Liver (tissue), 9 donors: ENCODE measurements around the gene PIK3R5. TPM values are rescaled to one million over a fixed set of nuclear protein-coding genes. Genes with fewer than 3 reads are reported as not detected.

Experiments used
- DNase-seq: peaks from one replicate; pipeline ENCODE4 v3.0.0-alpha.2; 2017; ENCODE audit warnings: low spot score
- H3K27ac ChIP-seq, 2 donors: one replicate each; pipeline ENCODE4 v1.7.0; 2013; ENCODE audit warnings: inconsistent platforms in 2 of 2, low read length in 2 of 2, control low read depth in 1 of 2, low read depth in 1 of 2, mild to moderate bottlenecking in 1 of 2
- H3K27me3 ChIP-seq, 4 donors: one replicate each; pipeline versions ENCODE4 v1.6.1 to v1.7.0; 2013; ENCODE audit warnings: low read length in 3 of 4, inconsistent platforms in 1 of 4, mild to moderate bottlenecking in 1 of 4, moderate library complexity in 1 of 4; ENCODE audit not compliant: control insufficient read depth in 4 of 4, insufficient read depth in 4 of 4
- H3K36me3 ChIP-seq, 4 donors: one replicate each; pipeline versions ENCODE4 v1.6.1 to v1.7.0; 2013; ENCODE audit warnings: low read length in 3 of 4, mild to moderate bottlenecking in 3 of 4, low read depth in 1 of 4, moderate library complexity in 1 of 4; ENCODE audit not compliant: control insufficient read depth in 4 of 4, insufficient read depth in 3 of 4
- H3K4me1 ChIP-seq, 4 donors: one replicate each; pipeline versions ENCODE4 v1.6.1 to v1.7.0; 2013; ENCODE audit warnings: low read length in 3 of 4, mild to moderate bottlenecking in 3 of 4, moderate library complexity in 1 of 4; ENCODE audit not compliant: control insufficient read depth in 4 of 4, insufficient read depth in 4 of 4
- H3K4me3 ChIP-seq, 3 donors: one replicate each; pipeline versions ENCODE4 v1.6.1 to v1.7.0; 2013; ENCODE audit warnings: low read length in 3 of 3, control low read depth in 1 of 3, low read depth in 1 of 3, mild to moderate bottlenecking in 1 of 3
- H3K9ac ChIP-seq, 2 donors: one replicate each; pipeline ENCODE4 v1.7.0; 2013; ENCODE audit warnings: low read length in 2 of 2, mild to moderate bottlenecking in 2 of 2, moderate library complexity in 2 of 2, control low read depth in 1 of 2, low read depth in 1 of 2
- H3K9me3 ChIP-seq, 4 donors: one replicate each; pipeline versions ENCODE4 v1.6.1 to v1.7.0; 2013; ENCODE audit warnings: low read length in 3 of 4; ENCODE audit not compliant: control insufficient read depth in 4 of 4
- ATF3 ChIP-seq: IDR thresholded peaks from 2 replicates; pipeline ENCODE4 v1.6.1; 2016; ENCODE audit warnings: antibody characterized with exemption
- CTCF ChIP-seq: fragments of 150-350 bp; IDR thresholded peaks from 2 replicates; pipeline ENCODE4 v1.5.1; 2017; ENCODE audit warnings: improper control_type of control experiment, low read depth, low read length; ENCODE audit not compliant: missing input control
- EGR1 ChIP-seq, 2 donors: IDR thresholded peaks; 2 replicates each; pipeline ENCODE4 v1.6.1; 2016 to 2018; ENCODE audit warnings: antibody characterized with exemption in 2 of 2, low read depth in 2 of 2
- FOXA2 ChIP-seq: IDR thresholded peaks from 2 replicates; pipeline ENCODE4 v1.6.1; 2016; ENCODE audit warnings: antibody characterized with exemption
- GABPA ChIP-seq, 2 donors: IDR thresholded peaks in 1 of 2; conservative IDR thresholded peaks in 1 of 2; 2 replicates each; pipeline ENCODE4 v1.6.1; 2016; ENCODE audit warnings: antibody characterized with exemption in 2 of 2, mild to moderate bottlenecking in 1 of 2, moderate library complexity in 1 of 2
- HNF4A ChIP-seq, 2 donors: conservative IDR thresholded peaks; 2 replicates each; pipeline ENCODE4 v1.6.1; 2016; ENCODE audit warnings: antibody characterized with exemption in 2 of 2, mild to moderate bottlenecking in 2 of 2
- HNF4G ChIP-seq: IDR thresholded peaks from 2 replicates; pipeline ENCODE4 v1.6.1; 2016; ENCODE audit warnings: antibody characterized with exemption
- JUND ChIP-seq, 2 donors: IDR thresholded peaks; 2 replicates each; pipeline ENCODE4 v1.6.1; 2016; ENCODE audit warnings: antibody characterized with exemption in 2 of 2
- MAX ChIP-seq: IDR thresholded peaks from 2 replicates; pipeline ENCODE4 v1.6.1; 2016; ENCODE audit warnings: antibody characterized with exemption
- NR2F2 ChIP-seq: IDR thresholded peaks from 2 replicates; pipeline ENCODE4 v1.6.1; 2016; ENCODE audit warnings: antibody characterized with exemption
- RAD21 ChIP-seq, 2 donors: IDR thresholded peaks; 2 replicates each; pipeline ENCODE4 v1.6.1; 2016; ENCODE audit warnings: antibody characterized with exemption in 2 of 2, mild to moderate bottlenecking in 2 of 2
- REST ChIP-seq: IDR thresholded peaks from 2 replicates; pipeline ENCODE4 v1.6.1; 2016; ENCODE audit warnings: antibody characterized with exemption, mild to moderate bottlenecking
- RXRA ChIP-seq, 2 donors: IDR thresholded peaks; 2 replicates each; pipeline ENCODE4 v1.6.1; 2017 to 2018; ENCODE audit warnings: antibody characterized with exemption in 2 of 2, mild to moderate bottlenecking in 1 of 2
- SP1 ChIP-seq: IDR thresholded peaks from 2 replicates; pipeline ENCODE4 v1.6.1; 2018; ENCODE audit warnings: antibody characterized with exemption, mild to moderate bottlenecking
- TAF1 ChIP-seq: conservative IDR thresholded peaks from 2 replicates; pipeline ENCODE4 v1.6.1; 2016; ENCODE audit warnings: antibody characterized with exemption, mild to moderate bottlenecking
- ZBTB33 ChIP-seq: IDR thresholded peaks from 2 replicates; pipeline ENCODE4 v1.6.1; 2016; ENCODE audit warnings: antibody characterized with exemption
- WGBS: extraction: QIAGEN DNeasy Blood & Tissue Kit; methylation state at CpG from one replicate; pipeline ENCODE4 v1.1.7; 2013; 5-methylcytosine and 5-hydroxymethylcytosine counted together
- polyA plus RNA-seq, 2 donors: library from polyadenylated mRNA; stranded (reverse) in 1 of 2; unstranded in 1 of 2; fragments of 200-250 nt in 1 of 2; fragments of >200 nt in 1 of 2; fragmentation: Nextera tagmentation in 1 of 2; extraction: Ambion mirVana in 1 of 2; gene quantifications; one replicate each; pipeline versions ENCODE4 v1.2.1 to v1.2.3, GENCODE V29; 2013 to 2015
- total RNA-seq, 2 donors: library from RNA; depleted of rRNA; stranded (reverse); fragments of >200 nt; gene quantifications; one replicate each; pipeline ENCODE4 v1.2.3, GENCODE V29; 2014
- donor health status: healthy.
- donor health status: healthy.
- donor health status: healthy.
- donor health status: healthy.
- donor health status: healthy.

Gene PIK3R5
- total and polyA plus RNA-seq, 4 donors = 0.93 to 7.8 (median 2.6) TPM

- Histone ChIP-seq H3K4me1 (no peaks in the 10 kb centered on the region), H3K4me3 (no peak overlapping the region), H3K27ac (no peak overlapping the region), H3K9ac (no peak overlapping the region), H3K36me3 (no peaks in the 10 kb centered on the region), H3K27me3 (peaks cover 0 to 6% (median under 1%) of the 10 kb centered on the region in 4 donors), H3K9me3 (no peaks in the 10 kb centered on the region)
- 83% methylated on average over 2 of the region's 2 CpGs for WGBS
- no peak for TF ChIP-seq REST
- no peak for TF ChIP-seq RXRA (IDR thresholded peaks at IDR 0.05)
- TF ChIP-seq EGR1 (IDR thresholded peaks at IDR 0.05; ENCODE audit: low read depth in 2 of 2) = no peak
- TF ChIP-seq TAF1 = no peak
- TF ChIP-seq JUND (IDR thresholded peaks at IDR 0.05) = no peak
- TF ChIP-seq MAX = no peak
- TF ChIP-seq HNF4G = no peak
- TF ChIP-seq SP1 = no peak
- TF ChIP-seq CTCF = no peak
- no peak for TF ChIP-seq ATF3
- TF ChIP-seq NR2F2 = no peak
- TF ChIP-seq FOXA2 = no peak
- TF ChIP-seq ZBTB33 = no peak
- TF ChIP-seq HNF4A (conservative IDR thresholded peaks at IDR 0.05) = no peak
- TF ChIP-seq GABPA (IDR thresholded peaks at IDR 0.05 in 1 of 2, conservative IDR thresholded peaks at IDR 0.05 in 1 of 2) = no peak
- TF ChIP-seq RAD21 (IDR thresholded peaks at IDR 0.05) = no peak
- DNase-seq = no peak
These were observed 117.6 kb downstream of the PIK3R5 start for GRCh38 chr17:8847891-8848290.

- H3K9ac ChIP-seq = no peak overlapping the region
- no peak for TF ChIP-seq RAD21 (IDR thresholded peaks at IDR 0.05)
- TF ChIP-seq GABPA (IDR thresholded peaks at IDR 0.05 in 1 of 2, conservative IDR thresholded peaks at IDR 0.05 in 1 of 2) = no peak
- no peak for TF ChIP-seq CTCF
- no peak for TF ChIP-seq REST
- TF ChIP-seq HNF4G = no peak
- TF ChIP-seq TAF1 = no peak
- no peaks in the 10 kb centered on the region for H3K9me3 ChIP-seq
- H3K4me1 ChIP-seq = no peaks in the 10 kb centered on the region
- H3K36me3 ChIP-seq = no peaks in the 10 kb centered on the region
- H3K4me3 ChIP-seq = no peak overlapping the region
- no peak overlapping the region for H3K27ac ChIP-seq
- H3K27me3 ChIP-seq = peaks cover 0 to 6% (median under 1%) of the 10 kb centered on the region in 4 donors
- DNase-seq = no peak
These were observed 118.7 kb downstream of the PIK3R5 start for GRCh38 chr17:8846768-8847211.
